GM23338 (cell line): ENCODE data around the gene CACNA1A. TPM values are rescaled to one million over a fixed set of nuclear protein-coding genes. Genes with fewer than 3 reads are reported as not detected.

Experiments
- ATAC-seq: fragments of 200-7000 bp; cut with Tn5 transposase; 3 replicates; pipeline ENCODE4 v1.9.1; 2020
- DNase-seq: peaks from one replicate; pipeline ENCODE4 v3.0.0-alpha.2; 2015; ENCODE audit warnings: low spot score
- H2AFZ ChIP-seq: fragments of 200-600 bp; sonication (generic); 2 replicates; pipeline ENCODE4 v1.8.0; 2016; ENCODE audit warnings: antibody characterized with exemption, mild to moderate bottlenecking, moderate library complexity
- H3F3A ChIP-seq: fragments of 200-600 bp; sonication (generic); replicated peaks from 2 replicates; pipeline ENCODE4 v1.8.0; 2017; ENCODE audit warnings: antibody characterized with exemption, mixed run types, low read depth
- H3K27ac ChIP-seq: fragments of 200-600 bp; sonication (generic); 2 replicates; pipeline ENCODE4 v1.6.1; 2016; ENCODE audit warnings: low read depth
- H3K27me3 ChIP-seq: fragments of 200-600 bp; sonication (generic); 2 replicates; pipeline ENCODE4 v1.8.0; 2016; ENCODE audit warnings: mild to moderate bottlenecking, mixed run types, moderate library complexity; ENCODE audit not compliant: insufficient read depth
- H3K36me3 ChIP-seq: fragments of 200-600 bp; sonication (generic); 2 replicates; pipeline ENCODE4 v1.8.0; 2016; ENCODE audit warnings: mild to moderate bottlenecking; ENCODE audit not compliant: insufficient read depth
- H3K4me1 ChIP-seq: fragments of 200-600 bp; sonication (generic); 2 replicates; pipeline ENCODE4 v1.8.0; 2016; ENCODE audit warnings: mild to moderate bottlenecking, moderate library complexity; ENCODE audit not compliant: insufficient read depth
- H3K4me2 ChIP-seq: fragments of 200-600 bp; sonication (generic); 2 replicates; pipeline ENCODE4 v1.7.1; 2017; ENCODE audit warnings: mixed run types
- H3K4me3 ChIP-seq: fragments of 200-600 bp; sonication (generic); 2 replicates; pipeline ENCODE4 v1.6.1; 2016; ENCODE audit warnings: mixed run types
- H3K79me2 ChIP-seq: fragments of 200-600 bp; sonication (generic); replicated peaks from 2 replicates; pipeline ENCODE4 v1.8.0; 2017; ENCODE audit warnings: mild to moderate bottlenecking; ENCODE audit not compliant: insufficient read depth
- H3K9me2 ChIP-seq: fragments of 200-600 bp; sonication (generic); 2 replicates; pipeline ENCODE4 v1.8.0; 2017; ENCODE audit not compliant: insufficient read depth
- H4K20me1 ChIP-seq: fragments of 200-600 bp; sonication (generic); replicated peaks from 2 replicates; pipeline ENCODE4 v1.8.0; 2017; ENCODE audit warnings: mild to moderate bottlenecking; ENCODE audit not compliant: insufficient read depth
- H3K27ac Mint-ChIP-seq: 2 replicates; pipeline ENCODE4 v1.8.0; 2020; ENCODE audit warnings: inconsistent platforms, mild to moderate bottlenecking, moderate library complexity, mixed read lengths
- H3K27me3 Mint-ChIP-seq: 3 replicates; pipeline ENCODE4 v1.8.0; 2022; ENCODE audit warnings: low read depth, mild to moderate bottlenecking, moderate library complexity, mixed read lengths, inconsistent platforms; ENCODE audit not compliant: insufficient read depth, poor library complexity
- H3K36me3 Mint-ChIP-seq: 3 replicates; pipeline ENCODE4 v1.8.0; 2021; ENCODE audit warnings: low read depth, mild to moderate bottlenecking, inconsistent platforms, moderate library complexity, mixed read lengths
- H3K4me1 Mint-ChIP-seq: 3 replicates; pipeline ENCODE4 v1.8.0; 2020; ENCODE audit warnings: mild to moderate bottlenecking, inconsistent platforms, mixed read lengths
- H3K4me3 Mint-ChIP-seq: 3 replicates; pipeline ENCODE4 v1.8.0; 2021; ENCODE audit warnings: moderate library complexity, mild to moderate bottlenecking, inconsistent platforms, mixed read lengths
- H3K9me3 Mint-ChIP-seq: 3 replicates; pipeline ENCODE4 v1.8.0; 2020; ENCODE audit warnings: moderate library complexity, mild to moderate bottlenecking, inconsistent platforms, mixed read lengths
- CREB1 ChIP-seq: fragments of 250-450 bp; sonication (Bioruptor Pico); IDR thresholded peaks from 2 replicates; pipeline ENCODE4 v1.5.0; 2020; ENCODE audit warnings: low read depth, mild to moderate bottlenecking, moderate library complexity
- CTCF ChIP-seq, 2 experiments: fragments of 200-600 bp in 1 of 2; sonication (generic) in 1 of 2; conservative IDR thresholded peaks; 2 replicates each; pipeline versions ENCODE4 v1.5.1 to v1.6.1; 2016 to 2017; ENCODE audit warnings: antibody characterized with exemption in 2 of 2, low read depth in 2 of 2, mild to moderate bottlenecking in 2 of 2, moderate library complexity in 1 of 2
- ETS1 ChIP-seq: IDR thresholded peaks from 2 replicates; pipeline ENCODE4 v1.6.1; 2016; ENCODE audit warnings: antibody characterized with exemption
- EZH2 ChIP-seq: fragments of 200-600 bp; sonication (generic); IDR thresholded peaks from one replicate; pipeline ENCODE4 v1.8.0; 2017; ENCODE audit warnings: antibody characterized with exemption, mild to moderate bottlenecking, low read depth; ENCODE audit not compliant: unreplicated experiment
- EZH2phosphoT487 ChIP-seq: fragments of 200-600 bp; sonication (generic); IDR thresholded peaks from one replicate; pipeline ENCODE4 v1.8.1; 2018; ENCODE audit warnings: antibody characterized with exemption; ENCODE audit not compliant: unreplicated experiment
- JUNB ChIP-seq: IDR thresholded peaks from one replicate; pipeline ENCODE4 v1.6.1; 2016; ENCODE audit warnings: antibody characterized with exemption; ENCODE audit not compliant: unreplicated experiment
- NANOG ChIP-seq: IDR thresholded peaks from 2 replicates; pipeline ENCODE4 v1.6.1; 2016; ENCODE audit warnings: antibody characterized with exemption, borderline replicate concordance
- POLR2AphosphoS5 ChIP-seq: IDR thresholded peaks from 2 replicates; pipeline ENCODE4 v1.6.1; 2016; ENCODE audit warnings: antibody characterized with exemption, low read depth
- REST ChIP-seq: IDR thresholded peaks from one replicate; pipeline ENCODE4 v1.6.1; 2018; ENCODE audit warnings: antibody characterized with exemption; ENCODE audit not compliant: unreplicated experiment
- STAT1 ChIP-seq: IDR thresholded peaks from one replicate; pipeline ENCODE4 v1.6.1; 2016; ENCODE audit warnings: antibody characterized with exemption; ENCODE audit not compliant: unreplicated experiment
- ZNF114 ChIP-seq: fragments of 250-450 bp; sonication (Bioruptor Pico); IDR thresholded peaks from 2 replicates; pipeline ENCODE4 v1.5.0; 2020; ENCODE audit warnings: mild to moderate bottlenecking, moderate library complexity
- ZNF331 ChIP-seq: fragments of 250-450 bp; sonication (Bioruptor Pico); IDR thresholded peaks from 2 replicates; pipeline ENCODE4 v1.5.0; 2020; ENCODE audit warnings: low read depth, mild to moderate bottlenecking, moderate library complexity
- polyA plus RNA-seq: library from polyadenylated mRNA; unstranded; fragments of >200 nt; fragmentation: Nextera tagmentation; extraction: Ambion mirVana; gene quantifications from 2 replicates; pipeline ENCODE4 v1.2.1, GENCODE V29; 2016
- total RNA-seq: library from RNA; depleted of rRNA; stranded (reverse); fragments of >200 nt; shearing (Covaris generic); gene quantifications from 2 replicates; pipeline ENCODE4 v1.2.3, GENCODE V29; 2014
- TF ChIP-seq, protein P1 (sequence below): fragments of 250-450 bp; sonication (Bioruptor Pico); IDR thresholded peaks from 2 replicates; pipeline ENCODE4 v1.5.0; 2020; ENCODE audit warnings: mild to moderate bottlenecking, moderate library complexity

CACNA1A gene
- total and polyA plus RNA-seq, 2 experiments from 2014 or later = 7.4 to 20.3 TPM

DNA sequence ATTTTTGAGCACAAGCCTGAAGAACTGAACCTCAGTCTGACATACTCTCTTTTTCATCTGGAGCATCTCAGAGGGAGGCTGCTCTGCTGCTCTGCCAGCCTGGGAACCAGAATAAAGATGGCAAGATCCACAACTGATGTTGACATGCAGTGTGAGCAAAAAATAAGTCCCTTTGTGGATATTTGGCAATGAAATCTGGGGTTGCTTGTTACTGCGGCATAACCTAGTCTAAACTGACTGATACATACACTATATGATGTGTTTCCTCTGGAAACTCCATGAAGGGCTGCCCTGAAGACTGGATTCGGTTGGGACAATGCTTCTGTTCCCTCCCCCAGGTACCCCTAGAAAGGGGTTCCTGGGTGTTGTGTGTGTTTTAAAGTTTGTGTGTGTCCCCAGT, 249.4 kb downstream of the CACNA1A start:
- Mint-ChIP-seq H3K4me3 (no peak overlapping the region), H3K27me3 (peaks cover 4% of the 10 kb centered on the region), H3K9me3 (peaks cover 12% of the 10 kb centered on the region; the same call in 2 of the 3 replicates), H3K27ac (no peak overlapping the region), H3K36me3 (peaks cover 23% of the 10 kb centered on the region), H3K4me1 (no peaks in the 10 kb centered on the region)
- H3K36me3 ChIP-seq = no peaks in the 10 kb centered on the region; the same call in 1 of the 2 replicates
- H3F3A ChIP-seq = 0 out of 2 replicates have a peak, but pooled peaks cover 4% of the 10 kb centered on the region
- H3K27me3 ChIP-seq = no peaks in the 10 kb centered on the region
- H3K4me2 ChIP-seq = no peak overlapping the region
- TF ChIP-seq ZNF114 (CRISPR knock-in tag) = no peak
- no peak for TF ChIP-seq JUNB
- TF ChIP-seq CTCF (conservative IDR thresholded peaks at IDR 0.05; ENCODE audit: low read depth in 2 of 2) = no peak
- no peak for TF ChIP-seq ETS1
- TF ChIP-seq CREB1 = no peak
- TF ChIP-seq POLR2AphosphoS5 = no peak
- no peak for TF ChIP-seq EZH2phosphoT487
- TF ChIP-seq STAT1 = no peak
- TF ChIP-seq ZNF331 (CRISPR knock-in tag) = no peak
- TF ChIP-seq REST = no peak
- no peak for TF ChIP-seq NANOG
- TF ChIP-seq, protein P1, sequence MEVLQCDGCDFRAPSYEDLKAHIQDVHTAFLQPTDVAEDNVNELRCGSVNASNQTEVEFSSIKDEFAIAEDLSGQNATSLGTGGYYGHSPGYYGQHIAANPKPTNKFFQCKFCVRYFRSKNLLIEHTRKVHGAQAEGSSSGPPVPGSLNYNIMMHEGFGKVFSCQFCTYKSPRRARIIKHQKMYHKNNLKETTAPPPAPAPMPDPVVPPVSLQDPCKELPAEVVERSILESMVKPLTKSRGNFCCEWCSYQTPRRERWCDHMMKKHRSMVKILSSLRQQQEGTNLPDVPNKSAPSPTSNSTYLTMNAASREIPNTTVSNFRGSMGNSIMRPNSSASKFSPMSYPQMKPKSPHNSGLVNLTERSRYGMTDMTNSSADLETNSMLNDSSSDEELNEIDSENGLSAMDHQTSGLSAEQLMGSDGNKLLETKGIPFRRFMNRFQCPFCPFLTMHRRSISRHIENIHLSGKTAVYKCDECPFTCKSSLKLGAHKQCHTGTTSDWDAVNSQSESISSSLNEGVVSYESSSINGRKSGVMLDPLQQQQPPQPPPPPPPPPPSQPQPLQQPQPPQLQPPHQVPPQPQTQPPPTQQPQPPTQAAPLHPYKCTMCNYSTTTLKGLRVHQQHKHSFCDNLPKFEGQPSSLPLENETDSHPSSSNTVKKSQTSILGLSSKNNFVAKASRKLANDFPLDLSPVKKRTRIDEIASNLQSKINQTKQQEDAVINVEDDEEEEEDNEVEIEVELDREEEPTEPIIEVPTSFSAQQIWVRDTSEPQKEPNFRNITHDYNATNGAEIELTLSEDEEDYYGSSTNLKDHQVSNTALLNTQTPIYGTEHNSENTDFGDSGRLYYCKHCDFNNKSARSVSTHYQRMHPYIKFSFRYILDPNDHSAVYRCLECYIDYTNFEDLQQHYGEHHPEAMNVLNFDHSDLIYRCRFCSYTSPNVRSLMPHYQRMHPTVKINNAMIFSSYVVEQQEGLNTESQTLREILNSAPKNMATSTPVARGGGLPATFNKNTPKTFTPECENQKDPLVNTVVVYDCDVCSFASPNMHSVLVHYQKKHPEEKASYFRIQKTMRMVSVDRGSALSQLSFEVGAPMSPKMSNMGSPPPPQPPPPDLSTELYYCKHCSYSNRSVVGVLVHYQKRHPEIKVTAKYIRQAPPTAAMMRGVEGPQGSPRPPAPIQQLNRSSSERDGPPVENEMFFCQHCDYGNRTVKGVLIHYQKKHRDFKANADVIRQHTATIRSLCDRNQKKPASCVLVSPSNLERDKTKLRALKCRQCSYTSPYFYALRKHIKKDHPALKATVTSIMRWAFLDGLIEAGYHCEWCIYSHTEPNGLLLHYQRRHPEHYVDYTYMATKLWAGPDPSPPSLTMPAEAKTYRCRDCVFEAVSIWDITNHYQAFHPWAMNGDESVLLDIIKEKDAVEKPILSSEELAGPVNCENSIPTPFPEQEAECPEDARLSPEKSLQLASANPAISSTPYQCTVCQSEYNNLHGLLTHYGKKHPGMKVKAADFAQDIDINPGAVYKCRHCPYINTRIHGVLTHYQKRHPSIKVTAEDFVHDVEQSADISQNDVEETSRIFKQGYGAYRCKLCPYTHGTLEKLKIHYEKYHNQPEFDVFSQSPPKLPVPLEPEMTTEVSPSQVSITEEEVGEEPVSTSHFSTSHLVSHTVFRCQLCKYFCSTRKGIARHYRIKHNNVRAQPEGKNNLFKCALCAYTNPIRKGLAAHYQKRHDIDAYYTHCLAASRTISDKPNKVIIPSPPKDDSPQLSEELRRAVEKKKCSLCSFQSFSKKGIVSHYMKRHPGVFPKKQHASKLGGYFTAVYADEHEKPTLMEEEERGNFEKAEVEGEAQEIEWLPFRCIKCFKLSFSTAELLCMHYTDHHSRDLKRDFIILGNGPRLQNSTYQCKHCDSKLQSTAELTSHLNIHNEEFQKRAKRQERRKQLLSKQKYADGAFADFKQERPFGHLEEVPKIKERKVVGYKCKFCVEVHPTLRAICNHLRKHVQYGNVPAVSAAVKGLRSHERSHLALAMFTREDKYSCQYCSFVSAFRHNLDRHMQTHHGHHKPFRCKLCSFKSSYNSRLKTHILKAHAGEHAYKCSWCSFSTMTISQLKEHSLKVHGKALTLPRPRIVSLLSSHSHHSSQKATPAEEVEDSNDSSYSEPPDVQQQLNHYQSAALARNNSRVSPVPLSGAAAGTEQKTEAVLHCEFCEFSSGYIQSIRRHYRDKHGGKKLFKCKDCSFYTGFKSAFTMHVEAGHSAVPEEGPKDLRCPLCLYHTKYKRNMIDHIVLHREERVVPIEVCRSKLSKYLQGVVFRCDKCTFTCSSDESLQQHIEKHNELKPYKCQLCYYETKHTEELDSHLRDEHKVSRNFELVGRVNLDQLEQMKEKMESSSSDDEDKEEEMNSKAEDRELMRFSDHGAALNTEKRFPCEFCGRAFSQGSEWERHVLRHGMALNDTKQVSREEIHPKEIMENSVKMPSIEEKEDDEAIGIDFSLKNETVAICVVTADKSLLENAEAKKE (CRISPR knock-in tag) = no peak
- TF ChIP-seq EZH2 = no peak
- no peaks in the 10 kb centered on the region for H3K79me2 ChIP-seq
- H3K27ac ChIP-seq = no peak overlapping the region
- H3K4me3 ChIP-seq = no peak overlapping the region
- H4K20me1 ChIP-seq = no peaks in the 10 kb centered on the region
- ATAC-seq (no peak), DNase-seq (no peak)
- no peak overlapping the region for H2AFZ ChIP-seq
- no peaks in the 10 kb centered on the region for H3K4me1 ChIP-seq
- no peaks in the 10 kb centered on the region for H3K9me2 ChIP-seq
